ENCODE results near the gene ATF6B. TPM values are rescaled to one million over a fixed set of nuclear protein-coding genes. Genes with fewer than 3 reads are reported as not detected.

ATF6B gene
- total RNA-seq, 1 donor from 2014 or later = 125 TPM

GRCh38 chr6:32133786-32134185, 5.7 kb upstream of the ATF6B start:
- intact Hi-C loops (cut with micrococcal nuclease) = loop anchor here (5.0 kb wide), 1 partner anchor 591 kb away; the partner anchor contains the start of gene DDX39B

- intact Hi-C loops (cut with micrococcal nuclease) = loop anchor here (5.0 kb wide), 1 partner anchor 590 kb away; the partner anchor contains the start of gene DDX39B
These were observed 4.1 kb upstream of the ATF6B start for GRCh38 chr6:32132110-32132509.

GRCh38 chr6:32131439-32131948, 3.4 kb upstream of the ATF6B start:
- intact Hi-C loops (cut with micrococcal nuclease) = loop anchor here (5.0 kb wide), 1 partner anchor 589 kb away; the partner anchor contains the start of gene DDX39B

GRCh38 chr6:32129297-32130088, 1.4 kb upstream of the ATF6B start:
- intact Hi-C loops (cut with micrococcal nuclease) = loop anchor here (1.0 to 10.0 kb wide), 7 partner anchors 25 to 587 kb away; partner anchors contain the start of genes AGPAT1, CLIC1, DDX39B and DXO

- intact Hi-C loops (cut with micrococcal nuclease) = loop anchor here (1.0 to 10.0 kb wide), 4 partner anchors 61 to 392 kb away; partner anchors contain the start of genes CLIC1, DXO, NEU1 and PBX2
These were observed 778 bp upstream of the ATF6B start for GRCh38 chr6:32128751-32129296.

GRCh38 chr6:32127409-32127716, 683 bp downstream of the ATF6B start:
- intact Hi-C loops (cut with micrococcal nuclease) = loop anchor here (10.0 kb wide), 1 partner anchor 153 kb away; the partner anchor contains the start of gene DXO

GRCh38 chr6:32126880-32127279, 1.2 kb downstream of the ATF6B start:
- intact Hi-C loops (cut with micrococcal nuclease) = loop anchor here (10.0 kb wide), 1 partner anchor 152 kb away; the partner anchor contains the start of gene DXO

GRCh38 chr6:32123681-32124080, 4.4 kb downstream of the ATF6B start:
- intact Hi-C loops (cut with micrococcal nuclease) = loop anchor here (10.0 kb wide), 1 partner anchor 149 kb away; the partner anchor contains the start of gene DXO

- intact Hi-C loops (cut with micrococcal nuclease) = loop anchor here (10.0 kb wide), 1 partner anchor 146 kb away; the partner anchor contains the start of gene DXO
These were observed 7.4 kb downstream of the ATF6B start for GRCh38 chr6:32120573-32121059.

- intact Hi-C loops (cut with micrococcal nuclease) = loop anchor here (1.0 kb wide), 1 partner anchor 35 kb away; the partner anchor contains the start of gene PPT2
These were observed 9.0 kb downstream of the ATF6B start for GRCh38 chr6:32118782-32119628.

GRCh38 chr6:32117461-32117860, 10.6 kb downstream of the ATF6B start:
- intact Hi-C loops (cut with micrococcal nuclease) = no loop called here

- intact Hi-C loops (cut with micrococcal nuclease) = no loop called here
These were observed 11.4 kb downstream of the ATF6B start for GRCh38 chr6:32116674-32117073.

GRCh38 chr6:32115623-32116022, 12.4 kb downstream of the ATF6B start:
- intact Hi-C loops (cut with micrococcal nuclease) = no loop called here

- intact Hi-C loops (cut with micrococcal nuclease) = no loop called here
These were observed 13.2 kb downstream of the ATF6B start for GRCh38 chr6:32114796-32115195.

GRCh38 chr6:32113386-32114352, 14.4 kb downstream of the ATF6B start:
- intact Hi-C loops (cut with micrococcal nuclease) = no loop called here

- intact Hi-C loops (cut with micrococcal nuclease) = no loop called here
These were observed 15.5 kb downstream of the ATF6B start for GRCh38 chr6:32112431-32112980.

GRCh38 chr6:32111424-32112066, 16.5 kb downstream of the ATF6B start:
- intact Hi-C loops (cut with micrococcal nuclease) = no loop called here

- intact Hi-C loops (cut with micrococcal nuclease) = no loop called here
These were observed 17.4 kb downstream of the ATF6B start for GRCh38 chr6:32110632-32111031.

GRCh38 chr6:32109765-32110160, 18.3 kb downstream of the ATF6B start:
- intact Hi-C loops (cut with micrococcal nuclease) = no loop called here
